ENCODE data around the gene LINC01488.

The LINC01488 gene

DNA sequence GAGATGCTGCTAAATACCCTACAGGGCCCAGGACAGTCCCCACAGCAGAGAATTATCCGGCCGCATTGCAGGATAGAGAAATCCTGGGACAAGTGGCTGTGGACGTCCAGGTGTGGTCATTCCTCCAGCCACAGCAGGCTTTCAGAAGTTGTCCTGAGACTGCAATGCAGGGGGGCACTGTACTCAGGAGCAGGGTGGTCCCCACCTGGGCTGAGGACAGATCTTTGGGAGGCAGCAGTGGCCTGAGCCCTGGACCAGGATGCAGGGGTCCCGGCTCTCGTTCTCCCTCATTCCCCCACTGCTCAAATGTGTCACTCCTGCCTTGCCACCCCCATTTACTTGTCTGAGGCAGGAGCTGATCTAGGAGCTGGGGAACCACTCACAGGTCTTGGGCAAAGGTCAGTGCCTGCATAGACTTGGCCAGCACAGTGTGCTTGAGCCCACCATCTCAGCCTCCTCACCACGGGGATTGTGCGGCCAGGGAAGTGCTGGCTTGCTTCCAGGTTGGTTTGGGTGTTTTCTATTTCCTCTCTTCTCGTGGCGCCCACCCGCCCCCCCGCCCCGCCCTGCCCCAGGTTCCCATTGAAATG is 15.3 kb downstream of the LINC01488 start:
- Histone ChIP-seq H3K4me3 (ENCODE audit: low read depth in 1 of 5, low read length in 5 of 5) (no peak overlapping the region), H3K27ac (ENCODE audit: low read depth, low read length) (no peak overlapping the region), H3K9ac (ENCODE audit: low read length in 5 of 5) (no peak overlapping the region), H3K27me3 (ENCODE audit: control insufficient read depth in 5 of 5, insufficient read depth in 4 of 5, low read length in 5 of 5) (peaks cover 0 to 3% (median 0%) of the 10 kb centered on the region in 5 donors), H3K4me1 (ENCODE audit: control insufficient read depth in 5 of 5, insufficient read depth in 5 of 5, low read length in 5 of 5) (peaks cover 0 to 57% (median 24%) of the 10 kb centered on the region in 5 donors), H3K36me3 (ENCODE audit: control insufficient read depth in 5 of 5, insufficient read depth in 5 of 5, low read length in 5 of 5) (no peaks in the 10 kb centered on the region), H3K9me3 (ENCODE audit: control insufficient read depth in 5 of 5, low read length in 5 of 5) (no peaks in the 10 kb centered on the region)

DNA sequence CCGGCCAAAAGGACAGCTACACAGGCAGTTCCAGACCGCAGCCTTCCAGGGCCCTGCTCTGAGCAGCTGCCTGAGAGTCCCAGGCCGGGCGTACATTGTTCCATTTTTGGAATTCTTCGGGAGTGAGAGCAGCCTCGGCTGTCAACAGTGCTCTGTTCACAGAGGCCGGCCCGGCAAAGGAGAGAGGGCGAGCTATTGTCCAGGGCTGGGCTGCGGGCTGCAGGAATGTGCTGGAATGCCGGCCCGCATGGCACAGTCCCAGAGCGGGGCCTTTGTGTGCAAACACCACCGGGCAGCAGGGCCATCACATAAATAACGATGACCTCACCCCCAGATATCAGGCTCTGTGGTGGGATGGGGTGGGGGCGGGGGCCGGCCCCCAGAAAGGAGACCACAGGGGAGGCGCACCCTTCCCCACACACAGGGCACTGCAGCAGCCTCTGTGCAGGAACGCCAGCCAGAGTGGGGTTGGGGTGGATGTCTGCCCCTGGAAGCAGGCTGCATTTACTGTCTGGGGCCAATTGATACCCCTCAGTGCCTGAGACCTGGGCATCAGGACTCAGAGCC is 15.8 kb downstream of the LINC01488 start:
- H3K27ac ChIP-seq (ENCODE audit: low read depth, low read length) = no peak overlapping the region
- no peak overlapping the region for H3K4me3 ChIP-seq (ENCODE audit: low read depth in 1 of 5, low read length in 5 of 5)
- peaks cover 0 to 3% (median 0%) of the 10 kb centered on the region in 5 donors for H3K27me3 ChIP-seq (ENCODE audit: control insufficient read depth in 5 of 5, insufficient read depth in 4 of 5, low read length in 5 of 5)
- H3K36me3 ChIP-seq (ENCODE audit: control insufficient read depth in 5 of 5, insufficient read depth in 5 of 5, low read length in 5 of 5) = no peaks in the 10 kb centered on the region
- H3K9me3 ChIP-seq (ENCODE audit: control insufficient read depth in 5 of 5, low read length in 5 of 5) = no peaks in the 10 kb centered on the region
- peaks cover 0 to 57% (median 24%) of the 10 kb centered on the region in 5 donors for H3K4me1 ChIP-seq (ENCODE audit: control insufficient read depth in 5 of 5, insufficient read depth in 5 of 5, low read length in 5 of 5)
- H3K9ac ChIP-seq (ENCODE audit: low read length in 5 of 5) = no peak overlapping the region

DNA sequence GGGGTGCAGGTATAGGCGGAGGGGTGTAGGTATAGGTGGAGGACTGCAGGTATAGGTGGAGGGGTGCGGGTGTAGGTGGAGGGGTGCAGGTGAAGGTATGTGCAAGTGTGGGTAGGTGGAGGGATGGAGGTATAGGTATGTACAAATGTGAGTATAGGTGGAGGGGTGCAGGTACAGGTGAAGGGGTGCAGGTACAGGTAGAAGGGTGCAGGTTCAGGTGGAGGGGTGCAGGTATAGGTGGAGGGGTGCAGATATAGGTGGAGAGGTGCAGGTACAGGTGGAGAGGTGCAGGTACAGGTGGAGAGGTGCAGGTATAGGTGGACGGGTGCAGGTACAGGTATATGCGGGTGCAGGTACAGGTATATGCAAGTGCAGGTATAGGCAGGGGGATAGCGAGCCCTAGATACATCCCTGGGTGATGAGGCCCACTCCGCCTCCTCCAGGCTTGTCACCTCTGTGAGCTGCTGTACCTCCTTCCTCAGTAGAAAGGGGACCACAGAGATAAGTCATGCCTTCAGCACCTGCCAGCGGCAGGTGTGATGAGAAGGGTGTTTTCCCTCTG is 17.2 kb downstream of the LINC01488 start:
- Histone ChIP-seq H3K4me1 (ENCODE audit: control insufficient read depth in 5 of 5, insufficient read depth in 5 of 5, low read length in 5 of 5) (peaks cover 0 to 57% (median 24%) of the 10 kb centered on the region in 5 donors), H3K27ac (ENCODE audit: low read depth, low read length) (no peak overlapping the region)

DNA sequence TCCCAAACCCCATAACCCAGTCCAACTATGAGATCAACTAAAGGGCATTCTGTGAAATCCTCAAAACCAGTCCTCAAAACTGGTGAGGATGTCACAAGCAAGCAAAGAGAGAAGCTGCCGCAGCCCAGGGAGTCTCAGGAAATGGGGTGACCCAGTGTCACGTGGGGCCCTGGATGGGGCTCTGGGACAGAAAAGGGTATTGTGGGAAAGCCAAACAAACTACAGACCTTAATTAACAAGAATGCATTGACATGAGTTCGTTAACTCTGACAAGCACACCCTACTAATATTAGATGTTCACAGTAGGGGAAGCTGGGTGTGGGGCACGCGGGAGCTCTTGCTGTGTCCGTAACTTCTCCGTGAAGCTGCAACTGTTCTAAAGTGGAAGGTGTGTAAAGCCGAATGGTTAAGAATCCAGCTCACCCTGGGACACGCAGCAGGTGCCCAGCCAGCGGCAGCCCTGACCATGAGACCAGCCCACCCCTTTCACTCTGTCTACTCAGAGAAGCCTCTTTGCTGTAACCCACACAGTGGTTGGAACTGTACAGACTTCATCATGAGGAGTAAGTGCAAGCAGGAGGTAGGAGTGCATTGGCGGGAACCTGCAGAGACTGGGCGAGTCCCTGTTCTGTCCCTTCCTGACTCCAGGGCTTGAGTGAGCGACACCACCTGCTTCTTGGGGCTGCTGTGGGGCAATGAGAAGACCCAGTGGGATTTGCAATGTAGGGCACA is 17.9 kb downstream of the LINC01488 start:
- H3K27ac ChIP-seq (ENCODE audit: low read depth, low read length) = no peak overlapping the region
- no peaks in the 10 kb centered on the region for H3K36me3 ChIP-seq (ENCODE audit: control insufficient read depth in 5 of 5, insufficient read depth in 5 of 5, low read length in 5 of 5)
- H3K27me3 ChIP-seq (ENCODE audit: control insufficient read depth in 5 of 5, insufficient read depth in 4 of 5, low read length in 5 of 5) = no peaks in the 10 kb centered on the region
- H3K4me1 ChIP-seq (ENCODE audit: control insufficient read depth in 5 of 5, insufficient read depth in 5 of 5, low read length in 5 of 5) = peaks cover 0 to 52% (median 24%) of the 10 kb centered on the region in 5 donors
- no peak overlapping the region for H3K9ac ChIP-seq (ENCODE audit: low read length in 5 of 5)
- no peak overlapping the region for H3K4me3 ChIP-seq (ENCODE audit: low read depth in 1 of 5, low read length in 5 of 5)
- no peaks in the 10 kb centered on the region for H3K9me3 ChIP-seq (ENCODE audit: control insufficient read depth in 5 of 5, low read length in 5 of 5)

More for the DNA sequence above, 17.2 kb downstream of the LINC01488 start:
- Histone ChIP-seq H3K36me3 (ENCODE audit: control insufficient read depth in 5 of 5, insufficient read depth in 5 of 5, low read length in 5 of 5) (no peaks in the 10 kb centered on the region), H3K27me3 (ENCODE audit: control insufficient read depth in 5 of 5, insufficient read depth in 4 of 5, low read length in 5 of 5) (no peaks in the 10 kb centered on the region), H3K9ac (ENCODE audit: low read length in 5 of 5) (no peak overlapping the region), H3K4me3 (ENCODE audit: low read depth in 1 of 5, low read length in 5 of 5) (no peak overlapping the region), H3K9me3 (ENCODE audit: control insufficient read depth in 5 of 5, low read length in 5 of 5) (no peaks in the 10 kb centered on the region)

DNA sequence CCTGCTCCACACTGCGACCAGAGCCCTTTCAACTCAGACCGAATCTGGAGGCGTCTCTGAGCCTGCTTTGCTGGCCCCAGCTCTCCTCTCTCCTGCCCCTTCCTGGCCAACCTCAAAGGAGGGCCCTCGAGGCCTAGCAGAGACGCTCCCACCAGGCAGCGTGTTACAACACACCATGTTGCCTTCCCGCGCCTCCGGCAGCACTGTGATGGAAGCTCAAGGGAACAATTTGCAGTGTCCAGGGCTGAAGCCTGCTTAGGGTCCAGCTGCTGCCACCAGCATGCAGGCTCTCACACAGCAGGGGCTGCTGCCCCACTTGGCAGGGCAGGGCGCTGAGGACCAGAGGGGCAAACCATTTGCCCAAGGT is 18.4 kb downstream of the LINC01488 start:
- peaks cover 0 to 47% (median 20%) of the 10 kb centered on the region in 5 donors for H3K4me1 ChIP-seq (ENCODE audit: control insufficient read depth in 5 of 5, insufficient read depth in 5 of 5, low read length in 5 of 5)
- no peak overlapping the region for H3K9ac ChIP-seq (ENCODE audit: low read length in 5 of 5)
- H3K9me3 ChIP-seq (ENCODE audit: control insufficient read depth in 5 of 5, low read length in 5 of 5) = no peaks in the 10 kb centered on the region
- H3K27ac ChIP-seq (ENCODE audit: low read depth, low read length) = no peak overlapping the region
- no peaks in the 10 kb centered on the region for H3K27me3 ChIP-seq (ENCODE audit: control insufficient read depth in 5 of 5, insufficient read depth in 4 of 5, low read length in 5 of 5)
- no peak overlapping the region for H3K4me3 ChIP-seq (ENCODE audit: low read depth in 1 of 5, low read length in 5 of 5)
- H3K36me3 ChIP-seq (ENCODE audit: control insufficient read depth in 5 of 5, insufficient read depth in 5 of 5, low read length in 5 of 5) = no peaks in the 10 kb centered on the region

DNA sequence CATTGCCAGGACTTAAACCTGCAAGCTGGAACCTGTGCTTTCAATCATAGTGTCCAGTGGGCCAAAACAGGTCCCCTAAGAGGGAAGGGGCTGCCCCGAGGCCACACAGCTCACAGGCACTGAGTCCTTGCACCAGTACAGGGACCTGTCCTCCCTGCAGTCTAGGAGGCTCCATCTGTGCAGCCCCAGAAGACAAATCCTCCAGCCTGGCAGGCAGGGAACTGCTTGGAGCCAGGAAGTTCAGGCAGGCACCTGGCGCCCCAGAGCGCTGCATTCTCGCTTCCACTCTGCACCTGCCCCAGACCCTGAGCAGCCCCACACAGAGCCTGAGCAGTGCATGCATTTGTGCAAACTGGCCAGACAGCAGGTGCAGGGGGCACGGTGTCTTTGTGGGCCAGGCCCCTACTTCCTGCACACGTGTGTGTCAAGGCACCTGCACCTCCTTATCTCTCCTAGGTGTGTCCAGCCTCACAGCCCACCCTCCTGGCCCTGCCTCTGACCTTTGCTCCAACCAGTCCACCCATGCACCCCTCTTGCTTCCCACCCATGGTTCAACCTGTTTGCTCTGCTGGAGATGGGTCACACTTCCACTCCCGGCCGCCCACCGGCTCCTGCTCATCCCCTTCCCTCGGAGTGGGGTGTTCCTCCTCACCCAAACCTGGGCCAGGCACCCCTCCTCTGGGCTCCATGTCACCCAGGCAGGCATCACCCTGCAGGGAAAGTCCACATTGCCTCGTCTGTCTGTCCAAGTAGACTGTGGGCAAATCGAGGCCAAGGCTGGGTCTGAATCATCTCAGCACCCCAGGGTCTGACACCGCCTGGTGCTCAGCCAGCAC is 19.0 kb downstream of the LINC01488 start:
- Histone ChIP-seq H3K27me3 (ENCODE audit: control insufficient read depth in 5 of 5, insufficient read depth in 4 of 5, low read length in 5 of 5) (no peaks in the 10 kb centered on the region), H3K9me3 (ENCODE audit: control insufficient read depth in 5 of 5, low read length in 5 of 5) (no peaks in the 10 kb centered on the region), H3K36me3 (ENCODE audit: control insufficient read depth in 5 of 5, insufficient read depth in 5 of 5, low read length in 5 of 5) (no peaks in the 10 kb centered on the region), H3K4me3 (ENCODE audit: low read depth in 1 of 5, low read length in 5 of 5) (no peak overlapping the region), H3K4me1 (ENCODE audit: control insufficient read depth in 5 of 5, insufficient read depth in 5 of 5, low read length in 5 of 5) (peaks cover 0 to 41% (median 20%) of the 10 kb centered on the region in 5 donors), H3K27ac (ENCODE audit: low read depth, low read length) (no peak overlapping the region), H3K9ac (ENCODE audit: low read length in 5 of 5) (no peak overlapping the region)

DNA sequence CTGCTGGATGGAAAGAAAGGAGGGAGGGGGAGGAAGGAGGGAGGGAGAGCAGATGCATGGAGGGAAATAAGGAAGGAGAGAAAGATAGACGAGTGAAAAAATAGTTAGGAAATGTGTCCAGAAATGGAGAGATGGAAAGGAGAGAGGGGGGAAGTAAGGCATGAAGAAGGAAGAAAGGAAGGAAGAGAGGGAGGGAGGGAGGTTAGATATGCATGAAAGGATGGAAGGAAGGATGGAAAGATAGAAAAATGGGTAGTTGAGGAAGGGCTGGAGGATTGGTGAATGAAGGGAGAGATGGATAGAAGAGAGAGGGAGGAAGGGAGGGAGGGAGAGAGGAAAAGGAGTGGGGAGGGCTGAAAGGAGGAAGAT is 19.6 kb downstream of the LINC01488 start:
- Histone ChIP-seq H3K4me1 (ENCODE audit: control insufficient read depth in 5 of 5, insufficient read depth in 5 of 5, low read length in 5 of 5) (peaks cover 0 to 37% (median 20%) of the 10 kb centered on the region in 5 donors), H3K27ac (ENCODE audit: low read depth, low read length) (no peak overlapping the region), H3K9me3 (ENCODE audit: control insufficient read depth in 5 of 5, low read length in 5 of 5) (no peaks in the 10 kb centered on the region), H3K9ac (ENCODE audit: low read length in 5 of 5) (no peak overlapping the region), H3K27me3 (ENCODE audit: control insufficient read depth in 5 of 5, insufficient read depth in 4 of 5, low read length in 5 of 5) (no peaks in the 10 kb centered on the region), H3K36me3 (ENCODE audit: control insufficient read depth in 5 of 5, insufficient read depth in 5 of 5, low read length in 5 of 5) (no peaks in the 10 kb centered on the region), H3K4me3 (ENCODE audit: low read depth in 1 of 5, low read length in 5 of 5) (no peak overlapping the region)

DNA sequence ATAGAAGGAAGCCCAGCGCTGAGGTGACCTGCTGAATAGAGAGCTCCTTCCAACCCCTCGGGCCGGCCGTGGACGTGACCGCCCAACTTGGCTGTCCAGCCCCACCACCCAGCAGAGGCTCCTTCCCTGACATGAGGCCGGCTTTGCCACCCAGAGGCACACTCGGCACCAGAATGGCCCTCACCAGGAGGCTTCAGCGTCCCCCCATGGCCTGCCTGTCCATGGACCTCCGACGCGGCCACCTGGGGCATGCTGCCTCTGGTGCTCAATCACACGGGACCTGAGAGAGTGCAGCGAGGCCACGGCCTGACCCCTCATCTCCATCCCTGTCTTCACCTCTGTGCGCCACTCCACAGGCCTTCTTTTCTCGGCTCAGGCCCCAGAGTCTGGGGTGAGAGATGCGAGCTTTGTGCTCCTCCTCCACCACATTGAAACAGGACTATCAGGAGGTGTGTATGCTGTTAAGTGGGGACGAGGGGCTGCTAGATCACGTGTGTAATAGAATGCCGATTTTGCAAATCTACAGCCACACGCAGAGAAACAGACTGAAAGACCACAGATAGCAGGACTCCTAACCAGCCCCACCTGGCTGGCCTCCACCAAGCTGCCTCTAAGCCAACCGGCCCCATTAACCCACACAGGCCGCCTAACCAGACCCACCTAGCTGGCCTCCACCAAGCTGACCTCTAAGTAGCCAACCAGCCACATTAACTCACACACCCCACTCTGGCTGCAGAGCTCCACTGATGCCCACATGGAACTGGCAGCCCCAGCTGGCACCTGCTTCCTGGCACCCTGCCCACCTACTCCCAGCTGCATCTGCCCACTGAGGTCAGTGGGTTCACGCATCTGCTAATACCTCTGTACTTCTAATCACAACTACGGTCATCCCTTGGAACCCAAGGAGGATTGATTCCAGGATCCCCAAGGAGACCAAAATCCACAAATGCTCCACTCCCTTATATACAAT is 20.7 kb downstream of the LINC01488 start:
- Histone ChIP-seq H3K4me1 (ENCODE audit: control insufficient read depth in 5 of 5, insufficient read depth in 5 of 5, low read length in 5 of 5) (peaks cover 0 to 27% (median 11%) of the 10 kb centered on the region in 5 donors), H3K9ac (ENCODE audit: low read length in 5 of 5) (no peak overlapping the region), H3K27ac (ENCODE audit: low read depth, low read length) (no peak overlapping the region), H3K36me3 (ENCODE audit: control insufficient read depth in 5 of 5, insufficient read depth in 5 of 5, low read length in 5 of 5) (no peaks in the 10 kb centered on the region), H3K4me3 (ENCODE audit: low read depth in 1 of 5, low read length in 5 of 5) (no peak overlapping the region), H3K9me3 (ENCODE audit: control insufficient read depth in 5 of 5, low read length in 5 of 5) (peaks cover 0 to 4% (median 0%) of the 10 kb centered on the region in 5 donors), H3K27me3 (ENCODE audit: control insufficient read depth in 5 of 5, insufficient read depth in 4 of 5, low read length in 5 of 5) (no peaks in the 10 kb centered on the region)

DNA sequence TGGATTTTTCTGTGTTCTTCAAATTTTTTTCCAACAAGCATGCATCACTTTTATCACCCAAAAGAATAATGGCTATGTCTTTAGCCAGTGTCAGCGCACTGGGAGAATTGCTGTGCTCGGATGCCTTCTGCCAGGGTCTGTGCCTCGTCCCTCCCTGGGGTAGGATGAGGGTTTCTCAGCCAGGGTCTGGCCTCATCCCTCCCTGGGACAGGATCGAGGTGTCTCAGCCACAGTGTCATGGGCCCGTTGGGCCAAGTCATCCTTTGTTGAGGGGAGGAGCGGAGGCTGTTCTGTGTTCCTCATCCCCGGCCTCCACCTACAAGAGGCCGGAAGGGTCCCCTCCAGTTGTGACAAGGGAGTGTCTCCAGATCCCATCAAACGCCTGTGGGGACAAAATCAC is 22.7 kb downstream of the LINC01488 start:
- no peaks in the 10 kb centered on the region for H3K27me3 ChIP-seq (ENCODE audit: control insufficient read depth in 5 of 5, insufficient read depth in 4 of 5, low read length in 5 of 5)
- no peak overlapping the region for H3K27ac ChIP-seq (ENCODE audit: low read depth, low read length)
- H3K9ac ChIP-seq (ENCODE audit: low read length in 5 of 5) = no peak overlapping the region
- H3K4me1 ChIP-seq (ENCODE audit: control insufficient read depth in 5 of 5, insufficient read depth in 5 of 5, low read length in 5 of 5) = peaks cover 0 to 10% (median 0%) of the 10 kb centered on the region in 5 donors
- peaks cover 0 to 4% (median 0%) of the 10 kb centered on the region in 5 donors for H3K9me3 ChIP-seq (ENCODE audit: control insufficient read depth in 5 of 5, low read length in 5 of 5)
- H3K36me3 ChIP-seq (ENCODE audit: control insufficient read depth in 5 of 5, insufficient read depth in 5 of 5, low read length in 5 of 5) = no peaks in the 10 kb centered on the region
- H3K4me3 ChIP-seq (ENCODE audit: low read depth in 1 of 5, low read length in 5 of 5) = no peak overlapping the region
